Esophagus squamous epithelium (tissue), 4 donors: ENCODE results near the gene LRRIQ3.
"Not testable (repeated sequence)": the region's sequence is repeated elsewhere in the genome, so short reads cannot be mapped to it uniquely, and the experiment has no call there.

Experiments used
- POLR2A ChIP-seq, 4 donors: fragments of 450-650 bp; IDR thresholded peaks; one replicate each; pipeline ENCODE4 v1.6.1; 2017; ENCODE audit warnings: antibody characterized with exemption in 4 of 4, mild to moderate bottlenecking in 4 of 4, moderate library complexity in 3 of 4
- TF ChIP-seq, protein P1 (sequence below), 6 experiments: fragments of 450-650 bp in 4 of 6; fragments of 200-600 bp in 2 of 6; sonication (generic) in 2 of 6; IDR thresholded peaks; one replicate each; pipeline ENCODE4 v1.5.1; 2016 to 2019; ENCODE audit warnings: antibody characterized with exemption in 6 of 6, mild to moderate bottlenecking in 4 of 6, moderate library complexity in 4 of 6

DNA sequence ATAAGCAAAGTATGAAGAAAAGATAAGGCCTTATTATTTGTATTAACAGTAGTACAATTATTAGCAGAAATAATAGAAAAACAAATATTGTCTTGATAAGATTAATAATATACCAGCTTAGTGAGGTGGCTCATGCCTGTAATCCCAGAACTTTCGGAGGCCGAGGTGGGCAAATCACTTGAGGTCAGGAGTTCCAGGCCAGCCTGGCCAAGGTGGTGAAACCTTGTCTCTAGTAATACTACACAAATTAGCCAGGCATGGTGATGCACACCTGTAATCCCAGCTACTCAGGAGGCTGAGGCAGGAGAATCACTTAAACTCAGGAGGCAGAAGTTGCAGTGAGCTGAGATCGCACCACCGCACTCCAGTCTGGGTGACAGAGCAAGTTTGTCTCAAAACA, 80.6 kb downstream of the LRRIQ3 start:
- TF ChIP-seq, protein P1, sequence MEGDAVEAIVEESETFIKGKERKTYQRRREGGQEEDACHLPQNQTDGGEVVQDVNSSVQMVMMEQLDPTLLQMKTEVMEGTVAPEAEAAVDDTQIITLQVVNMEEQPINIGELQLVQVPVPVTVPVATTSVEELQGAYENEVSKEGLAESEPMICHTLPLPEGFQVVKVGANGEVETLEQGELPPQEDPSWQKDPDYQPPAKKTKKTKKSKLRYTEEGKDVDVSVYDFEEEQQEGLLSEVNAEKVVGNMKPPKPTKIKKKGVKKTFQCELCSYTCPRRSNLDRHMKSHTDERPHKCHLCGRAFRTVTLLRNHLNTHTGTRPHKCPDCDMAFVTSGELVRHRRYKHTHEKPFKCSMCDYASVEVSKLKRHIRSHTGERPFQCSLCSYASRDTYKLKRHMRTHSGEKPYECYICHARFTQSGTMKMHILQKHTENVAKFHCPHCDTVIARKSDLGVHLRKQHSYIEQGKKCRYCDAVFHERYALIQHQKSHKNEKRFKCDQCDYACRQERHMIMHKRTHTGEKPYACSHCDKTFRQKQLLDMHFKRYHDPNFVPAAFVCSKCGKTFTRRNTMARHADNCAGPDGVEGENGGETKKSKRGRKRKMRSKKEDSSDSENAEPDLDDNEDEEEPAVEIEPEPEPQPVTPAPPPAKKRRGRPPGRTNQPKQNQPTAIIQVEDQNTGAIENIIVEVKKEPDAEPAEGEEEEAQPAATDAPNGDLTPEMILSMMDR (IDR thresholded peaks at IDR 0.05): not testable (repeated sequence)
- not testable (repeated sequence) for TF ChIP-seq POLR2A (IDR thresholded peaks at IDR 0.05)
